ENCODE measurements around the gene ELMOD3.
"Not testable (repeated sequence)": the region's sequence is repeated elsewhere in the genome, so short reads cannot be mapped to it uniquely, and the experiment has no call there.

Gene ELMOD3

GRCh38 chr2:85310330-85310729 is 44.2 kb upstream of the ELMOD3 start:
- DNase-seq = no peak
- no peak overlapping the region for H3K4me3 ChIP-seq (ENCODE audit: low read depth, low read length)

GRCh38 chr2:85312404-85312803 is 42.2 kb upstream of the ELMOD3 start:
- peaks cover 6% of the 10 kb centered on the region for H3K36me3 ChIP-seq
- H3K27me3 ChIP-seq (ENCODE audit: insufficient read depth, low read depth, severe bottlenecking) = no peaks in the 10 kb centered on the region
- no peak for TF ChIP-seq CTCF (IDR thresholded peaks at IDR 0.05; ENCODE audit: low read depth, low read length)
- no peaks in the 10 kb centered on the region for H3K9me3 ChIP-seq (ENCODE audit: severe bottlenecking)
- DNase-seq = no peak
- no peak overlapping the region for H3K27ac ChIP-seq
- H3K4me3 ChIP-seq (ENCODE audit: low read depth, low read length) = no peak overlapping the region

More at GRCh38 chr2:85310330-85310729, 44.2 kb upstream of the ELMOD3 start:
- Histone ChIP-seq H3K36me3 (peaks cover 7% of the 10 kb centered on the region; the same call in 1 of the 2 replicates), H3K27me3 (ENCODE audit: insufficient read depth, low read depth, severe bottlenecking) (no peaks in the 10 kb centered on the region), H3K9me3 (ENCODE audit: severe bottlenecking) (no peaks in the 10 kb centered on the region), H3K27ac (no peak overlapping the region)
- TF ChIP-seq CTCF (IDR thresholded peaks at IDR 0.05; ENCODE audit: low read depth, low read length) = no peak

GRCh38 chr2:85314884-85315242 is 39.7 kb upstream of the ELMOD3 start:
- Histone ChIP-seq H3K27ac (no peak overlapping the region), H3K36me3 (peaks cover 24% of the 10 kb centered on the region), H3K9me3 (ENCODE audit: severe bottlenecking) (no peaks in the 10 kb centered on the region), H3K4me3 (ENCODE audit: low read depth, low read length) (no peak overlapping the region), H3K27me3 (ENCODE audit: insufficient read depth, low read depth, severe bottlenecking) (no peaks in the 10 kb centered on the region)
- TF ChIP-seq CTCF (IDR thresholded peaks at IDR 0.05; ENCODE audit: low read depth, low read length) = no peak
- DNase-seq = no peak

- H3K4me3 ChIP-seq (ENCODE audit: low read depth, low read length); H3K9me3 ChIP-seq (ENCODE audit: severe bottlenecking): not testable (repeated sequence)
- H3K36me3 ChIP-seq = peaks cover 35% of the 10 kb centered on the region
Observed at GRCh38 chr2:85315921-85316320, 38.6 kb upstream of the ELMOD3 start.

GRCh38 chr2:85318222-85319074 is 36.1 kb upstream of the ELMOD3 start:
- DNase-seq = no peak
- no peak for TF ChIP-seq CTCF (IDR thresholded peaks at IDR 0.05; ENCODE audit: low read depth, low read length)
- Histone ChIP-seq H3K9me3 (ENCODE audit: severe bottlenecking) (no peaks in the 10 kb centered on the region), H3K36me3 (peaks cover 58% of the 10 kb centered on the region), H3K27me3 (ENCODE audit: insufficient read depth, low read depth, severe bottlenecking) (no peaks in the 10 kb centered on the region), H3K27ac (no peak overlapping the region), H3K4me3 (ENCODE audit: low read depth, low read length) (no peak overlapping the region)

More at GRCh38 chr2:85315921-85316320, 38.6 kb upstream of the ELMOD3 start:
- not testable (repeated sequence) for H3K27ac ChIP-seq; DNase-seq; H3K27me3 ChIP-seq (ENCODE audit: insufficient read depth, low read depth, severe bottlenecking)

- no peaks in the 10 kb centered on the region for H3K9me3 ChIP-seq (ENCODE audit: severe bottlenecking)
- no peak for DNase-seq
- H3K27ac ChIP-seq = no peak overlapping the region
- no peaks in the 10 kb centered on the region for H3K27me3 ChIP-seq (ENCODE audit: insufficient read depth, low read depth, severe bottlenecking)
- peaks cover 72% of the 10 kb centered on the region for H3K36me3 ChIP-seq
- no peak overlapping the region for H3K4me3 ChIP-seq (ENCODE audit: low read depth, low read length)
- no peak for TF ChIP-seq CTCF (IDR thresholded peaks at IDR 0.05; ENCODE audit: low read depth, low read length)
Observed at GRCh38 chr2:85319796-85320195, 34.8 kb upstream of the ELMOD3 start.

Measured in WERI-Rb-1 (cell line).